ENCODE results near the gene LGALS9B.
"Not testable (repeated sequence)": the region's sequence is repeated elsewhere in the genome, so short reads cannot be mapped to it uniquely, and the experiment has no call there.

Gene LGALS9B

GRCh38 chr17:20467447-20467846 is at the start of gene LGALS9B:
Gene LGALS9B, minus strand, starts transcription at chr17:20467539. Its CDS starts 69 bp downstream, at chr17:20467470.
- not testable (repeated sequence) for DNase-seq

GRCh38 chr17:20516986-20517385 is 49.6 kb upstream of the LGALS9B start:
- not testable (repeated sequence) for DNase-seq

DNA sequence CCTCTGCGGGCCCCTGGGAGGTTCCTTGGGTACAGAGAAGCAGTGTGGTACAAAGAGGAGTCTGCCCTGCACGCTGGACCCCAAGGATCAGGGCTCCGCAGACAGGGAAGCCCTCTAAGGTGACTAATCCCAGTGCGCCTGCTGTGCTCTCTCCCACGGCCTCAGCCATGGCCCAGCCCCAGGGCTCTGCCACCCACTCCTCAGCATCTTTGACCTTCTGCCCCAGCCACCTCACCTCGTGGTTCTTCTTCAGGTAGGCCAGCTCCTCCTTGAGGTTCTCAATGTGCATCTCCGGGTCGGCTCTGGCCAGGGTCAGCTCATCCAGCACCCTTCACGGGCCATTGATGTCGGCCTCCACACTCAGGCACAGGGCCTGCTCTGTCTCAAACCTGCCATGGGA is 47.8 kb upstream of the LGALS9B start:
- DNase-seq = not testable (repeated sequence)

GRCh38 chr17:20513539-20513938 is 46.2 kb upstream of the LGALS9B start:
- not testable (repeated sequence) for DNase-seq

- not testable (repeated sequence) for DNase-seq
Observed at GRCh38 chr17:20512378-20512777, 45.0 kb upstream of the LGALS9B start.

DNA sequence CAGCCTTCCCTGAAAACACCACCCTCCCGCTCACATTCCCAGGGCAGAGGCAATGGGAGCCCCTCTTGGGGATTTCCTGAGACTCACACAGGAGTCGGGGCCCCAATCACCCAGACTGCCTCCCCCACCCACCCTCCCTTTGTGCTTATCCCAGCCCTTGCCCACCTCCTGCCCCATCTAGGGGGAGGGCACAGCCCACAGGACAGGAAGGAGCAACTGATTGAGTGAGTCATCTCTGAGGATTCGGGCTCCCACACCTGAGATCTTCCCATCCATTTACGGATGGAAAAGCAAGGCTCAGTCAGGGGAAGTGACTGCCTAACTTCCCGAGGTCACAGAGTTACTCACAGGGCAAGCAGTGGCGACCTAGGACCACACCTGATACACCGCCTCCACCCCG is 44.4 kb upstream of the LGALS9B start:
- not testable (repeated sequence) for DNase-seq

- DNase-seq = not testable (repeated sequence)
Observed at GRCh38 chr17:20505333-20505732, 38.0 kb upstream of the LGALS9B start.

- not testable (repeated sequence) for DNase-seq
Observed at GRCh38 chr17:20504388-20505066, 37.2 kb upstream of the LGALS9B start.

GRCh38 chr17:20501896-20502295 is 34.6 kb upstream of the LGALS9B start:
- not testable (repeated sequence) for DNase-seq

GRCh38 chr17:20500346-20500745 is 33.0 kb upstream of the LGALS9B start:
- not testable (repeated sequence) for DNase-seq

GRCh38 chr17:20495420-20495819 is 28.1 kb upstream of the LGALS9B start:
- not testable (repeated sequence) for DNase-seq

- DNase-seq = not testable (repeated sequence)
Observed at GRCh38 chr17:20494735-20495134, 27.4 kb upstream of the LGALS9B start.

DNA sequence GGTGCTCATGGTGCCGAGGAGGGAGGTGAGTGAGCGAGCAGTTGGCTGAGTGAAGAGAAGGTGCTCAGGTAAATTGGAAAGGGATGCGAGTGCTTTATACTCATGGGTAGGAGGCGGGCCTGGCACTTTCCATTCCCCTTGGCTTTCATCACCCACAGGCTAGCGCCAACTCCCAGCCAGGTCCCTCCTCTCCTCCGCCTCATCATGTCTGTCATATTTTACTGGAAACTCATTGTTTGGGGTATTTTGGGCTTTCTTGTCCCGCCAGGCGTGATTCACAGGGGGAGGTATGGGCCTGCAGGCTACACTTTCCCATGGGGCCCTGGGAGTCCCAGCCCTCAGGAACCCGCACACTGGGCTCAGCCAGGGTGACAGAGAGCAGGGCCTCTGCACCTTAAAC is 26.8 kb upstream of the LGALS9B start:
- DNase-seq = not testable (repeated sequence)

DNA sequence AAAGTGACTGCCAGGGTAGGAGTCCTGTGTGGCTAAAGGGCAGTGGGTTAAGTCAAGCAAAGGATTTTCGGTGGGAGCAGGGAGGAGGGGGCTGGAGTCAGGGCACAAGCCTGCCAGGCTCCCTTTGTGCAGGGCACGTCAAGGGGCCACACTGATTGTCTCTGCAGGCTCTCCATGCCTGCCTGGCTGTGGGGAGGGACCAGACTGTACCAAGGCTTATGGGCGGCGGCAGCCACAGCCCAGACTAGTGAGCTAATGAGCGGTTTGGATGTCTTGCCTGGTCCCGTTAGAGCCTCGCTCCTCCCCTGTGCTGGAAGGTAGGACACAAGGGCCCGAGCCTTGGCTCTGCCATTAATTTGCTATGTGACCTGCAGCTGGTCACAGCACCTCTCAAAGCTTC is 25.6 kb upstream of the LGALS9B start:
- DNase-seq = not testable (repeated sequence)

DNA sequence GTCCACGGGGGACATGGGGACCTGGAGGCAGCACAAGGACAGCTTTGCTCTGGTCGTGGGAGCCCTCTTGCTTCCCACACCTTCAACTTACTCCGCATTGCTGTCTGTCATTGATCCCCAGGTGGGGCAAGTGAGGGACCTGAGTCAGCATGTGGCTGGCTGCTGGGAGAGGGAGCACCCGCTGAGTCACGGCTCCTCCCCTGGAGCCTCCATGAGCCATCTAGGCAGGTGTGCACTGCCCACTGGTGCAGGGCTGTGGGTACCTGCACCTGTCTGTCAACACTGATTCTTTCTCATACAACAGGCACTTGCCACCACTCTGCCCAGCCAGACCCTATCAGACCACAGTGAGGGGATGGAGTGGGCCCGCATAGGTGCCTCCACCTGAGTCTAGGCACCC is 24.8 kb upstream of the LGALS9B start:
- DNase-seq = not testable (repeated sequence)

- DNase-seq = not testable (repeated sequence)
Observed at GRCh38 chr17:20484930-20485329, 17.6 kb upstream of the LGALS9B start.

GRCh38 chr17:20479889-20480591 is 12.7 kb upstream of the LGALS9B start:
- DNase-seq = not testable (repeated sequence)

- not testable (repeated sequence) for DNase-seq
Observed at GRCh38 chr17:20477398-20478071, 10.2 kb upstream of the LGALS9B start.

DNA sequence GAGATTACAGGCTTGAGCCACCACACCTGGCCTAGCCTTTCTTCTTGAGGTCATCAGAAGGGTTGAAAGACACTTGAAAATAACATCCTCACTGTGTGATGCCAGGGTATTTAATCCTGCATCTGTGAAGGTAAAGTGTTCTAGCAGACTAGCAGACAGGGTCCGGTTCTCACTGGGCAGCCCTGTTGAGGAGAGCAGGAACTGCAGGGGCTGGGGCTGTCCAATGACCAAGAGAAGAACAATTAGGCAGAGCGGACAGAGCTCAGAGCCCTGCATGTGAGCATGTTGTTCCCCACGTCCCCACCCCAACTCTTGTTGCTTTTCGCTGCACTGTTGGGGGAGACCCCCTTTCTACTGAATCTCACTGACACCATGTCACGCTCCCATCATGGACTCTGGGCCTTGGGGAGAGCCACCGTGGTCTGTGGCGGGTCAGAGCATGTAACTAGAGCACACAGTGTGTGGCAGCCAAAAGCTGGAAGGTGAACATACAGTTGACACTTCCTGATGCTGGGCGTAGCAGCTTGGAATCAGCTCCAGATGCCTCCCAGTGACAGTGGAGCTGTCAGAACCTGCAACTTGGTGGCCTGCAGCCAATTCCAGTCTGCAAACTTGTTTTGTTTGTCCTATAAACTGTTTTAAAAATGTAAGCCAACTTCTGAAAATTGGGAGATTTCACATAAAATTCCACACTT is 7.9 kb upstream of the LGALS9B start:
- DNase-seq = not testable (repeated sequence)

DNA sequence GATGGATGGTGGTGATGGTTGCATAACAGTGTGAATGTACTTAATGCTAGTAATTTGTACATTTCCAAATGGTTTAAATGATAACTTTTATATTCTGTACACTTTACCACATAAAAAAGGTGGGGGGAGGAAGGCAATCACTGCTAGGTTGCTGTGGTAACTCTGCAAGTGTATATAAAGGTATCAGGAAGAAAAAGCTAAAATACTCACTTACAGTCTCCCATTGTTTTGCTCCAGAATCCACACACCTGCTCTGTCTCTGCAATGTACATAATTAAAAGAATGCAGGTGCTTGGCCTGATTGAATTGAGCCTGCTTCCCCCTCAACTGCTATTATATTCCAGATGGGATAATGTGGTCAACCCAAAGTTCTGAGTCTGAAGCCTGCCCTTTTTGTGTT is 6.7 kb upstream of the LGALS9B start:
- DNase-seq = not testable (repeated sequence)

GRCh38 chr17:20469946-20470345 is 2.6 kb upstream of the LGALS9B start:
- DNase-seq = not testable (repeated sequence)

DNA sequence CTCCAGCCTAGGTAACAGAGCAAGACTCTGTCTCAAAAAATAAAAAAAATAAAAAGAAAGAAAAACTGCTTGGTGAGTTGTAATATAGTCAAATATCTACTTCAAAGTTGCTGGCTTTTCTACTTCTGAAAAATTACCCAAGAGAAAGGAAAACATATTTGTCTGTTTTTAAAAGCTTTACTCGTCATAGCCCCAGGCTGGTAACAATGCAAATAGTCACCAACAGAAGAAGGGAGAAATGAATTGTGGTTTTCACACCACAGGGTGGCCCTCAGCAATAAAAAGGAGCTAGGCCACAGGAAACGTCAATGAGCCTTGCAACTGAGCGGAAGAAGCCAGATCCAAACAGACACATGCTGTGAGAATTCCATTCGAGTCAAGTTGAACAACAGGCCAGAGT is 1.8 kb upstream of the LGALS9B start:
- DNase-seq = not testable (repeated sequence)

GRCh38 chr17:20466999-20467398 is 340 bp downstream of the LGALS9B start:
- DNase-seq = not testable (repeated sequence)
